T-helper 1 cell treated with Interleukin-12 subunit alpha and Interleukin-12 subunit beta and Interleukin-4 antibody, amounts not matched to agents 30 μg/mL and 1 μg/mL, for 36 hours (primary cell): Measurements from ENCODE around the gene PRDM10.
A peak's percentile ranks its signal among the peaks of the same experiment; 100 is the strongest.
"Not testable (repeated sequence)": the region's sequence is repeated elsewhere in the genome, so short reads cannot be mapped to it uniquely, and the experiment has no call there.

ENCODE experiments used
- H3K27ac Mint-ChIP-seq: one replicate; pipeline ENCODE4 v1.8.0; 2021; ENCODE audit warnings: mild to moderate bottlenecking, mixed read lengths
- H3K27me3 Mint-ChIP-seq: one replicate; pipeline ENCODE4 v1.8.0; 2021; ENCODE audit warnings: low read depth, mixed read lengths
- H3K36me3 Mint-ChIP-seq: one replicate; pipeline ENCODE4 v1.8.0; 2021; ENCODE audit warnings: low read depth, mixed read lengths
- H3K4me1 Mint-ChIP-seq: one replicate; pipeline ENCODE4 v1.8.0; 2021; ENCODE audit warnings: low read depth, mixed read lengths
- H3K4me3 Mint-ChIP-seq: one replicate; pipeline ENCODE4 v1.8.0; 2021; ENCODE audit warnings: mild to moderate bottlenecking, moderate library complexity, mixed read lengths
- H3K9me3 Mint-ChIP-seq: one replicate; pipeline ENCODE4 v1.8.0; 2021; ENCODE audit warnings: mixed read lengths

The PRDM10 gene

GRCh38 chr11:129895126-129896041 lies 107.3 kb downstream of the PRDM10 start, which contains the start of gene NFRKB:
TSS of gene NFRKB (minus strand) at chr11:129895578. CDS start at chr11:129892849, 2,729 bp downstream.
- H3K4me3 Mint-ChIP-seq = peak within 1 kb of the TSS; percentile 88
- peaks cover 21% of the 10 kb centered on the region for H3K4me1 Mint-ChIP-seq
- no peaks in the 10 kb centered on the region for H3K9me3 Mint-ChIP-seq
- peak within 1 kb of the TSS; percentile 83 for H3K27ac Mint-ChIP-seq
- H3K36me3 Mint-ChIP-seq = peaks cover 23% of the 10 kb centered on the region
- peaks cover 8% of the 10 kb centered on the region for H3K27me3 Mint-ChIP-seq

GRCh38 chr11:129894278-129895125 lies 108.1 kb downstream of the PRDM10 start:
- H3K27me3 Mint-ChIP-seq = peaks cover 8% of the 10 kb centered on the region
- H3K9me3 Mint-ChIP-seq = no peaks in the 10 kb centered on the region
- peak overlapping the region; percentile 83 for H3K27ac Mint-ChIP-seq
- H3K4me3 Mint-ChIP-seq = peak overlapping the region; percentile 88
- H3K4me1 Mint-ChIP-seq = peaks cover 25% of the 10 kb centered on the region
- H3K36me3 Mint-ChIP-seq = peaks cover 23% of the 10 kb centered on the region

GRCh38 chr11:129888451-129888850 lies 114.2 kb downstream of the PRDM10 start:
- Mint-ChIP-seq H3K36me3 (peaks cover 62% of the 10 kb centered on the region), H3K27ac (peak overlapping the region; percentile 58), H3K4me1 (peaks cover 22% of the 10 kb centered on the region), H3K9me3 (no peaks in the 10 kb centered on the region), H3K27me3 (no peaks in the 10 kb centered on the region), H3K4me3 (peak overlapping the region; percentile 26)

GRCh38 chr11:129885381-129885780 lies 117.3 kb downstream of the PRDM10 start:
- Mint-ChIP-seq H3K36me3 (peaks cover 69% of the 10 kb centered on the region), H3K27me3 (no peaks in the 10 kb centered on the region), H3K4me3 (no peak overlapping the region), H3K9me3 (no peaks in the 10 kb centered on the region), H3K27ac (no peak overlapping the region), H3K4me1 (peaks cover 16% of the 10 kb centered on the region)

- Mint-ChIP-seq H3K4me1 (peaks cover 15% of the 10 kb centered on the region), H3K27ac (no peak overlapping the region), H3K27me3 (no peaks in the 10 kb centered on the region), H3K36me3 (peaks cover 70% of the 10 kb centered on the region), H3K9me3 (no peaks in the 10 kb centered on the region), H3K4me3 (no peak overlapping the region)
Measured at GRCh38 chr11:129884581-129884980, 118.1 kb downstream of the PRDM10 start.

GRCh38 chr11:129881570-129882170 lies 121.0 kb downstream of the PRDM10 start:
- peaks cover 72% of the 10 kb centered on the region for H3K36me3 Mint-ChIP-seq

GRCh38 chr11:129880311-129880710 lies 122.3 kb downstream of the PRDM10 start:
- Mint-ChIP-seq H3K9me3 (no peaks in the 10 kb centered on the region), H3K27me3 (no peaks in the 10 kb centered on the region), H3K36me3 (peaks cover 71% of the 10 kb centered on the region), H3K4me1 (peaks cover 2% of the 10 kb centered on the region), H3K27ac (no peak overlapping the region), H3K4me3 (no peak overlapping the region)

More at GRCh38 chr11:129881570-129882170, 121.0 kb downstream of the PRDM10 start:
- Mint-ChIP-seq H3K27me3 (no peaks in the 10 kb centered on the region), H3K4me1 (peaks cover 2% of the 10 kb centered on the region), H3K27ac (no peak overlapping the region), H3K4me3 (no peak overlapping the region), H3K9me3 (no peaks in the 10 kb centered on the region)

GRCh38 chr11:129871914-129872313 lies 130.7 kb downstream of the PRDM10 start:
- H3K4me3 Mint-ChIP-seq = no peak overlapping the region
- no peaks in the 10 kb centered on the region for H3K4me1 Mint-ChIP-seq
- H3K9me3 Mint-ChIP-seq = no peaks in the 10 kb centered on the region
- H3K36me3 Mint-ChIP-seq = peaks cover 59% of the 10 kb centered on the region
- H3K27ac Mint-ChIP-seq = no peak overlapping the region
- H3K27me3 Mint-ChIP-seq = no peaks in the 10 kb centered on the region

- not testable (repeated sequence) for H3K9me3 Mint-ChIP-seq, H3K27me3 Mint-ChIP-seq, H3K4me3 Mint-ChIP-seq, H3K27ac Mint-ChIP-seq, H3K4me1 Mint-ChIP-seq
- peaks cover 61% of the 10 kb centered on the region for H3K36me3 Mint-ChIP-seq
Measured at GRCh38 chr11:129868626-129869025, 134.0 kb downstream of the PRDM10 start.

GRCh38 chr11:129866311-129866710 lies 136.3 kb downstream of the PRDM10 start:
- Mint-ChIP-seq H3K4me1 (peaks cover 6% of the 10 kb centered on the region), H3K9me3 (no peaks in the 10 kb centered on the region), H3K27ac (no peak overlapping the region), H3K36me3 (peaks cover 61% of the 10 kb centered on the region), H3K27me3 (no peaks in the 10 kb centered on the region), H3K4me3 (no peak overlapping the region)

GRCh38 chr11:129865701-129866100 lies 136.9 kb downstream of the PRDM10 start:
- Mint-ChIP-seq H3K4me3 (no peak overlapping the region), H3K27me3 (no peaks in the 10 kb centered on the region), H3K9me3 (no peaks in the 10 kb centered on the region), H3K36me3 (peaks cover 55% of the 10 kb centered on the region), H3K4me1 (peaks cover 6% of the 10 kb centered on the region), H3K27ac (no peak overlapping the region)

- H3K27me3 Mint-ChIP-seq = no peaks in the 10 kb centered on the region
- H3K36me3 Mint-ChIP-seq = peaks cover 54% of the 10 kb centered on the region
- H3K4me3 Mint-ChIP-seq = no peak overlapping the region
- H3K9me3 Mint-ChIP-seq = no peaks in the 10 kb centered on the region
- peaks cover 6% of the 10 kb centered on the region for H3K4me1 Mint-ChIP-seq
- H3K27ac Mint-ChIP-seq = no peak overlapping the region
Measured at GRCh38 chr11:129864811-129865210, 137.8 kb downstream of the PRDM10 start.

GRCh38 chr11:129861702-129862522 lies 140.7 kb downstream of the PRDM10 start:
- H3K4me1 Mint-ChIP-seq = peaks cover 8% of the 10 kb centered on the region

More at GRCh38 chr11:129861702-129862522, 140.7 kb downstream of the PRDM10 start:
- Mint-ChIP-seq H3K4me3 (no peak overlapping the region), H3K9me3 (no peaks in the 10 kb centered on the region), H3K27ac (no peak overlapping the region), H3K36me3 (peaks cover 39% of the 10 kb centered on the region), H3K27me3 (no peaks in the 10 kb centered on the region)
